B cell (primary cell): ENCODE data around the gene JAML. TPM values are rescaled to one million over a fixed set of nuclear protein-coding genes. Genes with fewer than 3 reads are reported as not detected.

ENCODE experiments used
- ATAC-seq: fragments of 200-7000 bp; cut with Tn5 transposase; one replicate; pipeline ENCODE4 v1.10.0; 2021; ENCODE audit warnings: low read depth, mild to moderate bottlenecking, moderate number of reproducible peaks, moderate library complexity
- CTCF ChIA-PET: fragments of 350-600 bp; sonication (Branson Sonifier 250); formaldehyde crosslinking; loops from one replicate; lab custom pipeline; 2021; ENCODE audit warnings: antibody characterized with exemption, inconsistent platforms; lab: Charles Lee
- POLR2A ChIA-PET: fragments of 350-600 bp; sonication (Branson Sonifier 250); formaldehyde crosslinking; loops from one replicate; lab custom pipeline; 2021; ENCODE audit warnings: antibody characterized with exemption; lab: Charles Lee
- DNase-seq: peaks from one replicate; pipeline ENCODE4 v3.0.0; 2013
- H2AFZ ChIP-seq: 2 replicates; pipeline ENCODE4 v1.6.1; 2012; ENCODE audit warnings: mild to moderate bottlenecking, low read depth, low read length; ENCODE audit not compliant: insufficient read depth, poor library complexity, severe bottlenecking
- H3K27ac ChIP-seq, 2 donors: 1 replicate in 1 of 2; 2 replicates in 1 of 2; pipeline ENCODE4 v1.5.1; 2012 to 2013; ENCODE audit warnings: low read length in 2 of 2, mild to moderate bottlenecking in 2 of 2, moderate library complexity in 1 of 2
- H3K27me3 ChIP-seq, 4 experiments: fragments of 200-600 bp in 1 of 4; sonication (generic) in 1 of 4; replicated peaks in 1 of 4; 1 replicate in 2 of 4; 2 replicates in 2 of 4; pipeline versions ENCODE4 v1.6.1 to v1.7.0; 2013 to 2016; ENCODE audit warnings: low read length in 3 of 4, mild to moderate bottlenecking in 2 of 4, mixed read lengths in 1 of 4, moderate library complexity in 1 of 4; ENCODE audit not compliant: insufficient read depth in 4 of 4, control insufficient read depth in 3 of 4; ENCODE audit errors: control extremely low read depth in 1 of 4
- H3K36me3 ChIP-seq, 2 experiments: replicated peaks in 1 of 2; 1 replicate in 1 of 2; 2 replicates in 1 of 2; pipeline versions ENCODE4 v1.6.1 to v1.7.1; 2013; ENCODE audit warnings: low read length in 1 of 2; ENCODE audit not compliant: insufficient read depth in 2 of 2, control insufficient read depth in 1 of 2; ENCODE audit errors: control extremely low read depth in 1 of 2, extremely low read depth in 1 of 2
- H3K4me1 ChIP-seq, 2 donors: fragments of 200-600 bp in 1 of 2; sonication (generic) in 1 of 2; 1 replicate in 1 of 2; 2 replicates in 1 of 2; pipeline versions ENCODE4 v1.5.1 to v1.6.1; 2013 to 2017; ENCODE audit warnings: low read length in 2 of 2; ENCODE audit not compliant: control insufficient read depth in 2 of 2, insufficient read depth in 2 of 2
- H3K4me2 ChIP-seq: replicated peaks from 2 replicates; pipeline ENCODE3; 2012; ENCODE audit warnings: mild to moderate bottlenecking, low read depth, low read length; ENCODE audit not compliant: poor library complexity, severe bottlenecking
- H3K4me3 ChIP-seq, 5 experiments: fragments of 200-600 bp in 1 of 5; sonication (generic) in 1 of 5; 1 replicate in 3 of 5; 2 replicates in 2 of 5; pipeline versions ENCODE4 v1.5.1 to v1.7.0; 2011 to 2016; ENCODE audit warnings: low read length in 4 of 5, mild to moderate bottlenecking in 4 of 5, low read depth in 2 of 5, control low read depth in 1 of 5, moderate library complexity in 1 of 5; ENCODE audit not compliant: insufficient read depth in 1 of 5; ENCODE audit errors: control extremely low read depth in 1 of 5, extremely low read depth in 1 of 5
- H3K79me2 ChIP-seq: fragments of 200-600 bp; sonication (generic); one replicate; pipeline ENCODE4 v1.6.0; 2016; ENCODE audit warnings: low read length; ENCODE audit not compliant: control insufficient read depth, insufficient read depth
- H3K9ac ChIP-seq: fragments of 200-600 bp; sonication (generic); 2 replicates; pipeline ENCODE4 v1.6.1; 2017; ENCODE audit warnings: mild to moderate bottlenecking, low read length, moderate library complexity
- H3K9me3 ChIP-seq, 3 donors: one replicate each; pipeline versions ENCODE4 v1.6.1 to v1.7.1; 2013; ENCODE audit warnings: low read length in 2 of 3; ENCODE audit not compliant: control insufficient read depth in 2 of 3, insufficient read depth in 1 of 3; ENCODE audit errors: control extremely low read depth in 1 of 3
- H4K20me1 ChIP-seq: 2 replicates; pipeline ENCODE4 v1.6.0; 2012; ENCODE audit warnings: mild to moderate bottlenecking, low read length; ENCODE audit not compliant: insufficient read depth, control insufficient read depth, poor library complexity, severe bottlenecking
- H3K27ac Mint-ChIP-seq: one replicate; pipeline ENCODE4 v1.8.0; 2021; ENCODE audit warnings: mixed read lengths
- H3K27me3 Mint-ChIP-seq: one replicate; pipeline ENCODE4 v1.8.0; 2021; ENCODE audit warnings: mixed read lengths
- H3K4me1 Mint-ChIP-seq: one replicate; pipeline ENCODE4 v1.8.0; 2021; ENCODE audit warnings: mixed read lengths
- H3K4me3 Mint-ChIP-seq: one replicate; pipeline ENCODE4 v1.8.0; 2021; ENCODE audit warnings: mixed read lengths
- H3K9me3 Mint-ChIP-seq: one replicate; pipeline ENCODE4 v1.8.0; 2022; ENCODE audit warnings: mixed read lengths; ENCODE audit not compliant: insufficient read depth
- EZH2 ChIP-seq: IDR thresholded peaks from 2 replicates; pipeline ENCODE4 v1.6.1; 2012; ENCODE audit warnings: borderline replicate concordance, low read depth, mild to moderate bottlenecking, moderate library complexity, low read length; ENCODE audit not compliant: insufficient read depth, poor library complexity, severe bottlenecking
- WGBS: methylation state at CpG from one replicate; pipeline ENCODE4 v1.1.5; 2013; ENCODE audit warnings: missing lambda C conversion rate; ENCODE audit not compliant: insufficient coverage; 5-methylcytosine and 5-hydroxymethylcytosine counted together
- intact Hi-C: fragments of 100-400 bp; cut with micrococcal nuclease; formaldehyde crosslinking; loops from one replicate; pipeline ENCODE4 v1.10.0; 2022
- polyA plus RNA-seq: library from polyadenylated mRNA; depleted of rRNA; stranded (reverse); fragments of >200 nt; gene quantifications from 2 replicates; pipeline ENCODE4 v1.2.3, GENCODE V29; 2012
- total RNA-seq, 2 donors: library from RNA; stranded (reverse); fragments of 120-200 nt in 1 of 2; gene quantifications; 1 replicate in 1 of 2; 2 replicates in 1 of 2; pipeline versions ENCODE4 v1.2.3 to v1.2.4, GENCODE V29; 2013 to 2022
- TF ChIP-seq, protein P1 (sequence below): fragments of 200-600 bp; IDR thresholded peaks from one replicate; pipeline ENCODE4 v1.8.0; 2022; ENCODE audit warnings: antibody characterized with exemption, mild to moderate bottlenecking

Gene JAML
- total and polyA plus RNA-seq, 2 donors (not counting 1 experiment from before 2014, with no cell fraction given): 1.0 to 9.6 TPM

DNA sequence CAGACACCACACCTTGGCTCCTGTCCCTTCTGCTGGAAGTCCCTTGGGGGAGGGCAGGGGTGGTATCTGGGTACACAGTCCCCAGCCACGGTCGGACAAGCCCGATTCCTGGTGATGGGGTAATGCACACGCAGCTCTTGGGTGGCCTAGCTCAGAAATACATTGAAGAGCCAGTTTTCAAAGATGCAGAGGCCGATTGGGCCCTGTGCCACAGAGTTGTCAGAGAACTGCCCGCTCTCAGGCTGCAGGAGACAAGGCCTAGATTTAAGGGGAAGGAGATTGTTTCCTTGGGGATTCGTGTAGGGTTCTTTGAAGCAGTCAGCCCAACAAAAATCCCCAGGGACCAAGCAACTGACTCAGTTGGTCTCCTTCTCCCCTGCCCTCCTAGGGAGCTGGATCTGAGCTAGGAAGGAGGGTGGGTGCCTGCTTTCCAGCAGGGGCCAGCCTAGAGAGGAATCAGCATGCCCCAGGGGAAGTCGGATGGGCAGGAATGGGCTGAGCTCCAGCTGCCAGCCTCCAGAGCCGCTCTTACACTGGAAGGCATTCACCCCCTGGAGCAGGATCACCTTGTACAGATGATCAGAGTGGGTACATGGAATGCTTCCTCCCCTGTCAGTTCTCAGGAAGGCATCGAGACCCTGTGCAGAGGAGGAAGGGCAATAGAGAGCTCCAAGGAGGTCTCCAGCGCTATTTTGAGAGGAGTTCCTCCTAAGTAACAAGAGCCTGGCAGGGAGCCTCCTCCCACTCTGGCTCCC, 68.9 kb downstream of the JAML start:
- Histone ChIP-seq H3K4me2 (no peak overlapping the region), H3K9me3 (peaks cover 0 to 6% (median 0%) of the 10 kb centered on the region in 3 donors), H3K79me2 (no peaks in the 10 kb centered on the region), H4K20me1 (no peaks in the 10 kb centered on the region), H3K4me1 (peaks cover 11 to 12% of the 10 kb centered on the region in 2 donors), H3K36me3 (no peaks in the 10 kb centered on the region), H3K4me3 (no peak overlapping the region), H3K27me3 (peaks cover 0 to 69% (median 32%) of the 10 kb centered on the region in 4 experiments), H3K27ac (no peak overlapping the region), H2AFZ (no peak overlapping the region), H3K9ac (no peak overlapping the region)
- intact Hi-C loops: no loop called here
- ATAC-seq (no peak), DNase-seq (no peak)
- no peak overlapping the region for H3K27ac Mint-ChIP-seq
- no peak for TF ChIP-seq EZH2
- TF ChIP-seq, protein P1, sequence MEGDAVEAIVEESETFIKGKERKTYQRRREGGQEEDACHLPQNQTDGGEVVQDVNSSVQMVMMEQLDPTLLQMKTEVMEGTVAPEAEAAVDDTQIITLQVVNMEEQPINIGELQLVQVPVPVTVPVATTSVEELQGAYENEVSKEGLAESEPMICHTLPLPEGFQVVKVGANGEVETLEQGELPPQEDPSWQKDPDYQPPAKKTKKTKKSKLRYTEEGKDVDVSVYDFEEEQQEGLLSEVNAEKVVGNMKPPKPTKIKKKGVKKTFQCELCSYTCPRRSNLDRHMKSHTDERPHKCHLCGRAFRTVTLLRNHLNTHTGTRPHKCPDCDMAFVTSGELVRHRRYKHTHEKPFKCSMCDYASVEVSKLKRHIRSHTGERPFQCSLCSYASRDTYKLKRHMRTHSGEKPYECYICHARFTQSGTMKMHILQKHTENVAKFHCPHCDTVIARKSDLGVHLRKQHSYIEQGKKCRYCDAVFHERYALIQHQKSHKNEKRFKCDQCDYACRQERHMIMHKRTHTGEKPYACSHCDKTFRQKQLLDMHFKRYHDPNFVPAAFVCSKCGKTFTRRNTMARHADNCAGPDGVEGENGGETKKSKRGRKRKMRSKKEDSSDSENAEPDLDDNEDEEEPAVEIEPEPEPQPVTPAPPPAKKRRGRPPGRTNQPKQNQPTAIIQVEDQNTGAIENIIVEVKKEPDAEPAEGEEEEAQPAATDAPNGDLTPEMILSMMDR: no peak
- CTCF ChIA-PET: interaction anchor here (0.7 to 1.9 kb wide), 3 partner anchors 11 to 195 kb away, joined by 3 to 5 read pairs (median 4); no protein-coding TSS in a partner anchor
- POLR2A ChIA-PET: no interaction called here
- peaks cover 64% of the 10 kb centered on the region for H3K27me3 Mint-ChIP-seq
- WGBS: 78% methylated on average over 8 of the region's 11 CpGs
- H3K4me1 Mint-ChIP-seq: peaks cover 9% of the 10 kb centered on the region
- H3K9me3 Mint-ChIP-seq: no peaks in the 10 kb centered on the region
- H3K4me3 Mint-ChIP-seq: no peak overlapping the region

DNA sequence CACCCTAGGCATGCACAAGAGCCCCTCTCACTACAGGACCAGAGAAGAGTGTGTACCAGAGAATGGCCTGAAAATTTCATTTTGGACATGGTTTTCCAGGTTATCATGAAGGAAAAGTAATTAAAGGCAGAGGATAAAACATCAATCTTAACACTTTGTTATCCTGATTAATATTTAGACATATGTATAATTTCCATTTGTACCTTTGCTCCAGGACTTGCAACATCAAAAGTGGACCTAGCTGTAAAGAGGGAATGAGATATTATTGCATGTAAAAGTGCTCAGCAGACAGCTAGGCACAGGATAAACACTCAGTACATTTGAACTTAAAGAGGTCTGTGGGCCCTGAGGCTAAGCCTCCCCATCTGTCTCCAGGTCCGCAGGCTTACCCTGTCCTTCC, 70.2 kb downstream of the JAML start:
- TF ChIP-seq, protein P1: no peak
- no peak for TF ChIP-seq EZH2
- Histone ChIP-seq H3K36me3 (no peaks in the 10 kb centered on the region), H2AFZ (no peak overlapping the region), H3K4me2 (no peak overlapping the region), H4K20me1 (no peaks in the 10 kb centered on the region), H3K27ac (no peak overlapping the region), H3K4me1 (peaks cover 11 to 12% of the 10 kb centered on the region in 2 donors), H3K9ac (no peak overlapping the region), H3K9me3 (peaks cover 0 to 6% (median 0%) of the 10 kb centered on the region in 3 donors), H3K79me2 (no peaks in the 10 kb centered on the region), H3K27me3 (peaks cover 0 to 76% (median 33%) of the 10 kb centered on the region in 4 experiments), H3K4me3 (no peak overlapping the region)
- CTCF ChIA-PET: interaction anchor here (1.1 to 1.9 kb wide), 3 partner anchors 10 to 16 kb away, joined by 3 to 5 read pairs (median 4); no protein-coding TSS in a partner anchor
- no peak for ATAC-seq
- H3K27me3 Mint-ChIP-seq: peaks cover 68% of the 10 kb centered on the region
- no peak overlapping the region for H3K27ac Mint-ChIP-seq
- peaks cover 9% of the 10 kb centered on the region for H3K4me1 Mint-ChIP-seq
- intact Hi-C loops: no loop called here
- no peak overlapping the region for H3K4me3 Mint-ChIP-seq
- DNase-seq: no peak
- no peaks in the 10 kb centered on the region for H3K9me3 Mint-ChIP-seq
- POLR2A ChIA-PET: no interaction called here
- 100% methylated on average over 1 of the region's 1 CpG for WGBS
